KMS-11 (cell line): ENCODE data around the gene PPP1R9A.

Experiments used
- H2AFZ ChIP-seq: fragments of 200-600 bp; sonication (generic); 2 replicates; pipeline ENCODE4 v1.6.1; 2016; ENCODE audit warnings: antibody characterized with exemption, mixed run types, low read depth
- H3K27ac ChIP-seq: fragments of 200-600 bp; sonication (generic); 2 replicates; pipeline ENCODE4 v1.6.1; 2016; ENCODE audit warnings: mild to moderate bottlenecking, mixed run types
- H3K27me3 ChIP-seq: fragments of 200-600 bp; sonication (generic); 2 replicates; pipeline ENCODE4 v1.6.1; 2017; ENCODE audit warnings: mild to moderate bottlenecking, low read depth, mixed run types, moderate library complexity; ENCODE audit not compliant: insufficient read depth
- H3K36me3 ChIP-seq: fragments of 200-600 bp; sonication (generic); 2 replicates; pipeline ENCODE4 v1.6.1; 2017; ENCODE audit warnings: mild to moderate bottlenecking, mixed run types; ENCODE audit not compliant: insufficient read depth
- H3K4me1 ChIP-seq: fragments of 200-600 bp; sonication (generic); 2 replicates; pipeline ENCODE4 v1.6.1; 2016; ENCODE audit warnings: mild to moderate bottlenecking, low read depth, mixed run types; ENCODE audit not compliant: poor library complexity, severe bottlenecking
- H3K4me2 ChIP-seq: fragments of 200-600 bp; sonication (generic); 2 replicates; pipeline ENCODE4 v1.7.0; 2016; ENCODE audit warnings: mild to moderate bottlenecking, mixed run types
- H3K4me3 ChIP-seq: fragments of 200-600 bp; sonication (generic); IDR thresholded peaks from 2 replicates; pipeline ENCODE4 v1.6.1; 2017; ENCODE audit warnings: low read depth, low read length, mixed read lengths; ENCODE audit not compliant: insufficient read depth
- H3K79me2 ChIP-seq: fragments of 200-600 bp; sonication (generic); 2 replicates; pipeline ENCODE4 v1.6.1; 2016; ENCODE audit warnings: low read depth, mixed run types; ENCODE audit not compliant: insufficient read depth
- H3K9ac ChIP-seq: fragments of 200-600 bp; sonication (generic); 2 replicates; pipeline ENCODE4 v1.6.1; 2016; ENCODE audit warnings: mild to moderate bottlenecking, mixed run types
- H4K20me1 ChIP-seq: fragments of 200-600 bp; sonication (generic); 2 replicates; pipeline ENCODE4 v1.6.1; 2016; ENCODE audit warnings: mild to moderate bottlenecking, mixed run types; ENCODE audit not compliant: insufficient read depth
- TF ChIP-seq, protein P1 (sequence below): fragments of 200-600 bp; sonication (generic); conservative IDR thresholded peaks from 2 replicates; pipeline ENCODE4 v1.6.1; 2017; ENCODE audit warnings: low read depth, mild to moderate bottlenecking, antibody characterized with exemption, low read length, moderate library complexity, mixed read lengths

The PPP1R9A gene

GRCh38 chr7:94888551-94888950 lies 18.8 kb upstream of the PPP1R9A start:
- Histone ChIP-seq H2AFZ (no peak overlapping the region), H4K20me1 (no peaks in the 10 kb centered on the region)
- TF ChIP-seq, protein P1, sequence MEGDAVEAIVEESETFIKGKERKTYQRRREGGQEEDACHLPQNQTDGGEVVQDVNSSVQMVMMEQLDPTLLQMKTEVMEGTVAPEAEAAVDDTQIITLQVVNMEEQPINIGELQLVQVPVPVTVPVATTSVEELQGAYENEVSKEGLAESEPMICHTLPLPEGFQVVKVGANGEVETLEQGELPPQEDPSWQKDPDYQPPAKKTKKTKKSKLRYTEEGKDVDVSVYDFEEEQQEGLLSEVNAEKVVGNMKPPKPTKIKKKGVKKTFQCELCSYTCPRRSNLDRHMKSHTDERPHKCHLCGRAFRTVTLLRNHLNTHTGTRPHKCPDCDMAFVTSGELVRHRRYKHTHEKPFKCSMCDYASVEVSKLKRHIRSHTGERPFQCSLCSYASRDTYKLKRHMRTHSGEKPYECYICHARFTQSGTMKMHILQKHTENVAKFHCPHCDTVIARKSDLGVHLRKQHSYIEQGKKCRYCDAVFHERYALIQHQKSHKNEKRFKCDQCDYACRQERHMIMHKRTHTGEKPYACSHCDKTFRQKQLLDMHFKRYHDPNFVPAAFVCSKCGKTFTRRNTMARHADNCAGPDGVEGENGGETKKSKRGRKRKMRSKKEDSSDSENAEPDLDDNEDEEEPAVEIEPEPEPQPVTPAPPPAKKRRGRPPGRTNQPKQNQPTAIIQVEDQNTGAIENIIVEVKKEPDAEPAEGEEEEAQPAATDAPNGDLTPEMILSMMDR = no peak

DNA sequence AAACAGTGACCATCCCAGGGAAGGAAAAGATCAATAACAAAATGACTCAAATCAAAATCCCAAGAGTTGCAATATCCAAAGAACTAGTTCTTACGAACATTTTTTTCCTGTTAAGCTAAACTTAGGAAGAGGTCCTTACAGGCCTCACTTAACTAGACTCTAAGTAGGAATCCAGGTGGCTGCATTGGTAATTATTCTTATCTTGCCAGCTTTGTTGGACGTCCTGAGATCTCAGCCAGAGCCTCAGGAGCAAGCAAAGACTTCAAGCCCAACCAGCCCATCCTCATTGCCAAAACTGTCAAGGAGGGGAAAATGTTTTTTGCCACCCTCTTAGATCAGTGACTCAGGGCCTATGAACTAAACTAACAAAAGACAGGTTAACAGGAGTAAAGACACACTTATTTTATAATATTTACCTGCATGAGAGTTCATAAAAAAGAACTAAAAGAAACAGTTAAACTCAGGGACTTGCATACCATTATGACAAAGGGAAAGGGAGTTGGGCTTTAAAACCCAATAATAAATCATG lies 18.3 kb upstream of the PPP1R9A start:
- TF ChIP-seq, protein P1 = no peak
- Histone ChIP-seq H3K4me3 (no peak overlapping the region), H3K9ac (no peak overlapping the region), H4K20me1 (no peaks in the 10 kb centered on the region), H3K27ac (no peak overlapping the region), H3K27me3 (no peaks in the 10 kb centered on the region), H3K79me2 (no peaks in the 10 kb centered on the region), H3K4me1 (peaks cover 8% of the 10 kb centered on the region), H2AFZ (no peak overlapping the region), H3K4me2 (no peak overlapping the region), H3K36me3 (no peaks in the 10 kb centered on the region)

More at GRCh38 chr7:94888551-94888950, 18.8 kb upstream of the PPP1R9A start:
- Histone ChIP-seq H3K4me2 (no peak overlapping the region), H3K79me2 (no peaks in the 10 kb centered on the region), H3K36me3 (no peaks in the 10 kb centered on the region), H3K4me1 (peaks cover 2% of the 10 kb centered on the region), H3K9ac (no peak overlapping the region), H3K4me3 (no peak overlapping the region), H3K27me3 (no peaks in the 10 kb centered on the region), H3K27ac (no peak overlapping the region)

DNA sequence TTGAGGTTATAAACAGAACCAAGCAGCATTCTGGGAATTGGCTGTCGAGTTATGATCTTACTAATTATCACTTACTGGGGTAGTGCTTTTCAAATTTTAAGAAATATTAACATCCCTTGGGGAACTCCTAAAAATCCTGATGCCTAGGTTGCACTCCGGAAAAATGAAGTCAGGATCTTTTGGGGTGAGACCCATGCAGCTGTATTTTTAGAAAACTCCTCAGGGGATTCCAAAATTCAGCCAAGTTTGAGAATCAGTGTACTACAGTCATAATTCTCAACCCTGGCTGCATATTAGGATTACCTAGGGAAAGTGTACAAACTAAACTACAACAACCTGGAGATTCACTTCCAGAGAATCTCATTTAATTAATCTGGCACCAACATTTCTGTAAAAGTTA lies 17.2 kb upstream of the PPP1R9A start:
- H3K4me2 ChIP-seq = no peak overlapping the region
- H3K79me2 ChIP-seq = no peaks in the 10 kb centered on the region
- no peak overlapping the region for H3K4me3 ChIP-seq
- no peaks in the 10 kb centered on the region for H4K20me1 ChIP-seq
- no peaks in the 10 kb centered on the region for H3K27me3 ChIP-seq
- TF ChIP-seq, protein P1 = no peak
- no peak overlapping the region for H3K9ac ChIP-seq
- H3K36me3 ChIP-seq = no peaks in the 10 kb centered on the region
- H2AFZ ChIP-seq = no peak overlapping the region
- H3K4me1 ChIP-seq = peaks cover 19% of the 10 kb centered on the region
- H3K27ac ChIP-seq = no peak overlapping the region

GRCh38 chr7:94893661-94894060 lies 13.7 kb upstream of the PPP1R9A start:
- TF ChIP-seq, protein P1 = no peak
- H3K4me1 ChIP-seq = peaks cover 54% of the 10 kb centered on the region
- H3K9ac ChIP-seq = no peak overlapping the region
- no peaks in the 10 kb centered on the region for H3K27me3 ChIP-seq
- H3K4me3 ChIP-seq = no peak overlapping the region
- no peaks in the 10 kb centered on the region for H4K20me1 ChIP-seq
- H3K36me3 ChIP-seq = no peaks in the 10 kb centered on the region
- no peaks in the 10 kb centered on the region for H3K79me2 ChIP-seq
- no peak overlapping the region for H2AFZ ChIP-seq
- no peak overlapping the region for H3K27ac ChIP-seq
- no peak overlapping the region; the same call in 1 of the 2 replicates for H3K4me2 ChIP-seq
